Spleen (tissue), 11 donors: Measurements from ENCODE around the gene ZMIZ1. TPM values are rescaled to one million over a fixed set of nuclear protein-coding genes. Genes with fewer than 3 reads are reported as not detected.

Experiments used
- DNase-seq: peaks from one replicate; pipeline ENCODE4 v3.0.0-alpha.2; 2020
- H3K27ac ChIP-seq, 8 donors: fragments of 200-600 bp; sonication (generic) in 7 of 8; 1 replicate in 4 of 8; 2 replicates in 4 of 8; pipeline versions ENCODE4 v1.5.0 to v1.8.0; 2016 to 2021; ENCODE audit warnings: inconsistent platforms in 4 of 8, mild to moderate bottlenecking in 4 of 8, moderate library complexity in 1 of 8
- H3K27me3 ChIP-seq, 7 donors: fragments of 200-600 bp; sonication (generic) in 6 of 7; replicated peaks in 1 of 7; 1 replicate in 4 of 7; 2 replicates in 3 of 7; pipeline versions ENCODE4 v1.5.0 to v1.8.0; 2016 to 2021; ENCODE audit warnings: inconsistent platforms in 3 of 7, mild to moderate bottlenecking in 1 of 7
- H3K36me3 ChIP-seq, 6 donors: fragments of 200-600 bp; sonication (generic) in 5 of 6; 1 replicate in 4 of 6; 2 replicates in 2 of 6; pipeline versions ENCODE4 v1.5.0 to v1.8.0; 2016 to 2021; ENCODE audit warnings: inconsistent platforms in 2 of 6
- H3K4me1 ChIP-seq, 6 donors: fragments of 200-600 bp; sonication (generic) in 5 of 6; 1 replicate in 3 of 6; 2 replicates in 3 of 6; pipeline versions ENCODE4 v1.5.0 to v1.8.0; 2016 to 2021; ENCODE audit warnings: inconsistent platforms in 3 of 6
- H3K4me3 ChIP-seq, 8 donors: fragments of 200-600 bp; sonication (generic) in 7 of 8; 1 replicate in 4 of 8; 2 replicates in 4 of 8; pipeline versions ENCODE4 v1.5.0 to v1.8.0; 2016 to 2021; ENCODE audit warnings: inconsistent platforms in 4 of 8, mild to moderate bottlenecking in 4 of 8, moderate library complexity in 2 of 8
- H3K9me3 ChIP-seq, 8 donors: fragments of 200-600 bp; sonication (generic) in 7 of 8; 1 replicate in 4 of 8; 2 replicates in 4 of 8; pipeline versions ENCODE4 v1.5.0 to v1.8.0; 2016 to 2021; ENCODE audit warnings: inconsistent platforms in 4 of 8
- CTCF ChIP-seq, 11 experiments: fragments of 200-600 bp in 7 of 11; fragments of 450-650 bp in 4 of 11; sonication (generic) in 4 of 11; IDR thresholded peaks in 8 of 11; conservative IDR thresholded peaks in 3 of 11; 1 replicate in 7 of 11; 2 replicates in 4 of 11; pipeline versions ENCODE4 v1.4.0 to v1.8.0; 2016 to 2021; ENCODE audit warnings: antibody characterized with exemption in 11 of 11, inconsistent platforms in 4 of 11, mild to moderate bottlenecking in 1 of 11
- POLR2A ChIP-seq, 3 donors: fragments of 450-650 bp; IDR thresholded peaks; one replicate each; pipeline ENCODE4 v1.5.1; 2017; ENCODE audit warnings: antibody characterized with exemption in 3 of 3, mild to moderate bottlenecking in 1 of 3
- POLR2AphosphoS5 ChIP-seq, 3 donors: sonication (generic); formaldehyde crosslinking; IDR thresholded peaks; one replicate each; pipeline ENCODE4 v1.5.1; 2017; ENCODE audit warnings: antibody characterized with exemption in 3 of 3
- WGBS, 5 donors: extraction: QIAGEN DNeasy Blood & Tissue Kit in 3 of 5; methylation state at CpG; one replicate each; pipeline versions ENCODE4 v1.1.5 to v1.1.7; 2013 to 2018; 5-methylcytosine and 5-hydroxymethylcytosine counted together
- intact Hi-C: fragments of 100-400 bp; cut with DNase I; formaldehyde crosslinking; loops from one replicate; pipeline ENCODE4 v1.15.0; 2023; ENCODE audit warnings: low total_unique reads
- polyA plus RNA-seq, 3 donors: library from polyadenylated mRNA; stranded (reverse); fragments of 200-250 nt; gene quantifications; one replicate each; pipeline ENCODE4 v1.2.1, GENCODE V29; 2013
- total RNA-seq, 7 donors: library from RNA; depleted of rRNA in 3 of 7; stranded (reverse); fragments of >200 nt in 3 of 7; fragmentation: NEBNext Ultra II Directional in 4 of 7; extraction: Animal tissue kit (Norgen Biotek cat#: 25700) in 4 of 7; gene quantifications; one replicate each; pipeline versions ENCODE4 v1.1.0 to v1.2.1, GENCODE V29; 2016 to 2021
- donor health status: healthy with polysubstance abuse.
- donor health status: DM: no; HTN: no; CAD: no; lungs with moderate emphysema.
- donor health status: DM: no; HTN: no; CAD: no.
- donor health status: Bipolar disorder and iron deficiency.
- donor health status: healthy.
- donor health status: DM: no; HTN: no; CAD: no.
- donor health status: DM: yes; HTN: yes; CAD: no.

Gene ZMIZ1
- total and polyA plus RNA-seq, 10 donors = 10.7 to 210 (median 125) TPM

- peak; percentile 47 for DNase-seq
- 89 to 97% (median 93%) methylated on average over 4 of the region's 4 CpGs for WGBS, 5 donors
- peaks cover 0 to 21% (median 13%) of the 10 kb centered on the region in 6 donors for H3K4me1 ChIP-seq
- H3K9me3 ChIP-seq = no peaks in the 10 kb centered on the region
- no peaks in the 10 kb centered on the region for H3K36me3 ChIP-seq
- intact Hi-C loops = no loop called here
- no peak overlapping the region for H3K4me3 ChIP-seq
- H3K27me3 ChIP-seq = peaks cover 0 to 2% (median 0%) of the 10 kb centered on the region in 7 donors
- no peak overlapping the region for H3K27ac ChIP-seq
- TF ChIP-seq POLR2AphosphoS5 (IDR thresholded peaks at IDR 0.05) = no peak
- TF ChIP-seq POLR2A (IDR thresholded peaks at IDR 0.05) = no peak
- TF ChIP-seq CTCF (IDR thresholded peaks at IDR 0.05 in 8 of 11, conservative IDR thresholded peaks at IDR 0.05 in 3 of 11) = no peak
These were observed 12.9 kb upstream of the ZMIZ1 start for GRCh38 chr10:79055892-79056291.

- no peaks in the 10 kb centered on the region for H3K36me3 ChIP-seq
These were observed 12.4 kb upstream of the ZMIZ1 start for GRCh38 chr10:79056361-79056735.

GRCh38 chr10:79056736-79057391 is 11.9 kb upstream of the ZMIZ1 start:
- WGBS, 5 donors = 84 to 96% (median 91%) methylated on average over 12 to 14 of the region's 14 CpGs
- intact Hi-C loops = no loop called here

More at GRCh38 chr10:79056361-79056735, 12.4 kb upstream of the ZMIZ1 start:
- peaks cover 0 to 3% (median 0%) of the 10 kb centered on the region in 7 donors for H3K27me3 ChIP-seq
- no peak for TF ChIP-seq POLR2AphosphoS5 (IDR thresholded peaks at IDR 0.05)
- TF ChIP-seq CTCF (IDR thresholded peaks at IDR 0.05 in 8 of 11, conservative IDR thresholded peaks at IDR 0.05 in 3 of 11) = no peak
- TF ChIP-seq POLR2A (IDR thresholded peaks at IDR 0.05) = no peak
- intact Hi-C loops = no loop called here
- H3K4me1 ChIP-seq = peaks cover 0 to 16% (median 11%) of the 10 kb centered on the region in 6 donors
- no peak overlapping the region for H3K4me3 ChIP-seq
- DNase-seq = peak; percentile 54
- 89 to 94% (median 91%) methylated on average over 8 of the region's 8 CpGs for WGBS, 5 donors
- no peaks in the 10 kb centered on the region for H3K9me3 ChIP-seq
- H3K27ac ChIP-seq = no peak overlapping the region

More at GRCh38 chr10:79056736-79057391, 11.9 kb upstream of the ZMIZ1 start:
- Histone ChIP-seq H3K9me3 (no peaks in the 10 kb centered on the region), H3K27me3 (peaks cover 0 to 3% (median 0%) of the 10 kb centered on the region in 7 donors), H3K4me1 (peaks cover 0 to 11% (median 8%) of the 10 kb centered on the region in 6 donors), H3K36me3 (no peaks in the 10 kb centered on the region), H3K27ac (no peak overlapping the region), H3K4me3 (no peak overlapping the region)
- peak; percentile 59 for DNase-seq
- TF ChIP-seq POLR2A (IDR thresholded peaks at IDR 0.05) = no peak
- no peak for TF ChIP-seq POLR2AphosphoS5 (IDR thresholded peaks at IDR 0.05)
- no peak for TF ChIP-seq CTCF (IDR thresholded peaks at IDR 0.05 in 8 of 11, conservative IDR thresholded peaks at IDR 0.05 in 3 of 11)
